ENCODE data around the gene RCVRN.

DNA sequence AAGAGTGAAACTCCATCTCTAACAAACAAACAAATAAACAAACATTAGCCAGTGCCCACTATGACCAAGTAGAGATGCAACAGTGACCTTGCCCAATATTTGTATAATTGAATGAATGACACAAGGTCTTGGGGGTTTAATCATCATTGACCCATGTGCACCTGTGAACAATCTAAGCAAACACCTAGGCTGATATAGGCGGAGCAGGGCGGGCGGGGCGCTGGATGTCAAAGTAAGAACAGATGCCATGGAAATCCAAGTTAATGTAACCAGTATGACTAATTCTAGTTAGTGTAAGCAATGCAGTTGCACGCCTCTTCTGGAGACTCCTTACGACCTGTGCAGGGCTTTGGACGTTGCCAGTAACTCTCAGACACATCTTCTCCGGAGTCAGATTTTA lies 17.6 kb downstream of the RCVRN start:
- TF ChIP-seq CTCF (IDR thresholded peaks at IDR 0.05; ENCODE audit: insufficient read depth, low read length, poor library complexity, severe bottlenecking) (no peak), EZH2phosphoT487 (conservative IDR thresholded peaks at IDR 0.05; ENCODE audit: low read length) (no peak)
